GM18867 (cell line): ENCODE results near the gene DRAP1.
"Not testable (repeated sequence)": the region's sequence is repeated elsewhere in the genome, so short reads cannot be mapped to it uniquely, and the experiment has no call there.

Experiments used
- ATAC-seq: cut with Tn5 transposase; IDR thresholded peaks from one replicate; pipeline ENCODE4 v1.9.1; 2021; ENCODE audit warnings: mild to moderate bottlenecking, moderate library complexity; ENCODE audit not compliant: unreplicated experiment

Gene DRAP1

GRCh38 chr11:65927904-65928397 lies 8.7 kb downstream of the DRAP1 start:
- peak; percentile 80 for ATAC-seq

GRCh38 chr11:65928667-65929066 lies 9.4 kb downstream of the DRAP1 start:
- ATAC-seq = no peak

- ATAC-seq = no peak
Observed at GRCh38 chr11:65931773-65932557, 12.7 kb downstream of the DRAP1 start.

- ATAC-seq = no peak
Observed at GRCh38 chr11:65932558-65932919, 13.3 kb downstream of the DRAP1 start.

- no peak for ATAC-seq
Observed at GRCh38 chr11:65934014-65934413, 14.8 kb downstream of the DRAP1 start.

- ATAC-seq = no peak
Observed at GRCh38 chr11:65937766-65938165, 18.5 kb downstream of the DRAP1 start.

GRCh38 chr11:65941720-65942310 lies 22.6 kb downstream of the DRAP1 start:
- no peak for ATAC-seq

GRCh38 chr11:65942531-65942930 lies 23.3 kb downstream of the DRAP1 start:
- no peak for ATAC-seq

GRCh38 chr11:65944191-65944590 lies 25.0 kb downstream of the DRAP1 start:
- ATAC-seq = no peak

GRCh38 chr11:65944767-65945166 lies 25.5 kb downstream of the DRAP1 start:
- no peak for ATAC-seq

GRCh38 chr11:65945430-65945911 lies 26.2 kb downstream of the DRAP1 start, which contains the start of gene TSGA10IP:
Gene TSGA10IP (plus strand): TSS chr11:65945480. CDS start chr11:65945676, 196 bp downstream.
- ATAC-seq = no peak

- no peak for ATAC-seq
Observed at GRCh38 chr11:65945941-65946558, 26.8 kb downstream of the DRAP1 start.

- no peak for ATAC-seq
Observed at GRCh38 chr11:65946655-65947054, 27.4 kb downstream of the DRAP1 start.

- ATAC-seq = no peak
Observed at GRCh38 chr11:65947133-65947532, 27.9 kb downstream of the DRAP1 start.

GRCh38 chr11:65947603-65948125 lies 28.4 kb downstream of the DRAP1 start:
- no peak for ATAC-seq

GRCh38 chr11:65950711-65951110 lies 31.5 kb downstream of the DRAP1 start:
- ATAC-seq = not testable (repeated sequence)

GRCh38 chr11:65951641-65952040 lies 32.4 kb downstream of the DRAP1 start:
- not testable (repeated sequence) for ATAC-seq

GRCh38 chr11:65952052-65952521 lies 32.9 kb downstream of the DRAP1 start:
- ATAC-seq = no peak

- no peak for ATAC-seq
Observed at GRCh38 chr11:65953471-65953870, 34.2 kb downstream of the DRAP1 start.

- no peak for ATAC-seq
Observed at GRCh38 chr11:65954771-65955170, 35.5 kb downstream of the DRAP1 start.

- ATAC-seq = no peak
Observed at GRCh38 chr11:65958291-65958690, 39.1 kb downstream of the DRAP1 start.
